ENCODE measurements around the gene RUBCN. TPM values are rescaled to one million over a fixed set of nuclear protein-coding genes. Genes with fewer than 3 reads are reported as not detected.
A peak's percentile ranks its signal among the peaks of the same experiment; 100 is the strongest.
"Not testable (repeated sequence)": the region's sequence is repeated elsewhere in the genome, so short reads cannot be mapped to it uniquely, and the experiment has no call there.

The RUBCN gene
- total RNA-seq, 1 experiment from 2014 or later: 87.0 TPM

GRCh38 chr3:197659144-197659543 lies 77.6 kb downstream of the RUBCN start:
- not testable (repeated sequence) for H2AFZ ChIP-seq (ENCODE audit: low read length); H3K4me3 ChIP-seq (ENCODE audit: low read length); H3K27ac ChIP-seq (ENCODE audit: low read length); H3K9ac ChIP-seq (ENCODE audit: low read length); H3K79me2 ChIP-seq (ENCODE audit: low read length); H3K36me3 ChIP-seq (ENCODE audit: insufficient read depth, low read length); H4K20me1 ChIP-seq (ENCODE audit: insufficient read depth, low read depth, low read length); H3K9me2 ChIP-seq (replicated peaks; ENCODE audit: insufficient read depth, low read length); H3K9me3 ChIP-seq (ENCODE audit: low read length); H3K4me1 ChIP-seq (ENCODE audit: low read length); H3K27me3 ChIP-seq (ENCODE audit: low read length); DNase-seq
- peak overlapping the region; percentile 47 for H3K4me2 ChIP-seq (ENCODE audit: low read depth, low read length, poor library complexity, severe bottlenecking)

GRCh38 chr3:197658706-197659105 lies 78.0 kb downstream of the RUBCN start:
- DNase-seq; H4K20me1 ChIP-seq (ENCODE audit: insufficient read depth, low read depth, low read length); H2AFZ ChIP-seq (ENCODE audit: low read length); H3K4me1 ChIP-seq (ENCODE audit: low read length); H3K4me3 ChIP-seq (ENCODE audit: low read length); H3K27me3 ChIP-seq (ENCODE audit: low read length); H3K4me2 ChIP-seq (ENCODE audit: low read depth, low read length, poor library complexity, severe bottlenecking); H3K9me3 ChIP-seq (ENCODE audit: low read length); H3K79me2 ChIP-seq (ENCODE audit: low read length); H3K9me2 ChIP-seq (replicated peaks; ENCODE audit: insufficient read depth, low read length); H3K9ac ChIP-seq (ENCODE audit: low read length); H3K27ac ChIP-seq (ENCODE audit: low read length); H3K36me3 ChIP-seq (ENCODE audit: insufficient read depth, low read length): not testable (repeated sequence)

GRCh38 chr3:197657541-197658292 lies 79.0 kb downstream of the RUBCN start:
- not testable (repeated sequence) for H3K9me3 ChIP-seq (ENCODE audit: low read length); H3K9ac ChIP-seq (ENCODE audit: low read length); DNase-seq; H3K4me1 ChIP-seq (ENCODE audit: low read length); H3K4me2 ChIP-seq (ENCODE audit: low read depth, low read length, poor library complexity, severe bottlenecking); H2AFZ ChIP-seq (ENCODE audit: low read length); H4K20me1 ChIP-seq (ENCODE audit: insufficient read depth, low read depth, low read length); H3K79me2 ChIP-seq (ENCODE audit: low read length); H3K4me3 ChIP-seq (ENCODE audit: low read length); H3K27me3 ChIP-seq (ENCODE audit: low read length); H3K36me3 ChIP-seq (ENCODE audit: insufficient read depth, low read length); H3K9me2 ChIP-seq (replicated peaks; ENCODE audit: insufficient read depth, low read length); H3K27ac ChIP-seq (ENCODE audit: low read length)

- DNase-seq; H3K4me2 ChIP-seq (ENCODE audit: low read depth, low read length, poor library complexity, severe bottlenecking); H2AFZ ChIP-seq (ENCODE audit: low read length); H3K27ac ChIP-seq (ENCODE audit: low read length); H3K9me3 ChIP-seq (ENCODE audit: low read length); H3K4me3 ChIP-seq (ENCODE audit: low read length); H3K9ac ChIP-seq (ENCODE audit: low read length); H3K27me3 ChIP-seq (ENCODE audit: low read length); H3K9me2 ChIP-seq (replicated peaks; ENCODE audit: insufficient read depth, low read length); H4K20me1 ChIP-seq (ENCODE audit: insufficient read depth, low read depth, low read length); H3K4me1 ChIP-seq (ENCODE audit: low read length); H3K79me2 ChIP-seq (ENCODE audit: low read length); H3K36me3 ChIP-seq (ENCODE audit: insufficient read depth, low read length): not testable (repeated sequence)
Observed at GRCh38 chr3:197656960-197657359, 79.7 kb downstream of the RUBCN start.

GRCh38 chr3:197656129-197656528 lies 80.6 kb downstream of the RUBCN start:
- H3K9me2 ChIP-seq (replicated peaks; ENCODE audit: insufficient read depth, low read length); H4K20me1 ChIP-seq (ENCODE audit: insufficient read depth, low read depth, low read length); H3K9me3 ChIP-seq (ENCODE audit: low read length); H3K4me2 ChIP-seq (ENCODE audit: low read depth, low read length, poor library complexity, severe bottlenecking); H2AFZ ChIP-seq (ENCODE audit: low read length); H3K9ac ChIP-seq (ENCODE audit: low read length); H3K4me3 ChIP-seq (ENCODE audit: low read length); H3K36me3 ChIP-seq (ENCODE audit: insufficient read depth, low read length); DNase-seq; H3K27me3 ChIP-seq (ENCODE audit: low read length); H3K4me1 ChIP-seq (ENCODE audit: low read length); H3K79me2 ChIP-seq (ENCODE audit: low read length); H3K27ac ChIP-seq (ENCODE audit: low read length): not testable (repeated sequence)

GRCh38 chr3:197654998-197655330 lies 81.7 kb downstream of the RUBCN start:
- H4K20me1 ChIP-seq (ENCODE audit: insufficient read depth, low read depth, low read length); H3K9ac ChIP-seq (ENCODE audit: low read length); H3K27ac ChIP-seq (ENCODE audit: low read length); H3K27me3 ChIP-seq (ENCODE audit: low read length); H3K36me3 ChIP-seq (ENCODE audit: insufficient read depth, low read length); H2AFZ ChIP-seq (ENCODE audit: low read length); H3K9me2 ChIP-seq (replicated peaks; ENCODE audit: insufficient read depth, low read length); H3K4me3 ChIP-seq (ENCODE audit: low read length); H3K79me2 ChIP-seq (ENCODE audit: low read length); DNase-seq; H3K9me3 ChIP-seq (ENCODE audit: low read length); H3K4me1 ChIP-seq (ENCODE audit: low read length); H3K4me2 ChIP-seq (ENCODE audit: low read depth, low read length, poor library complexity, severe bottlenecking): not testable (repeated sequence)

- peak overlapping the region; percentile 55 for H3K4me2 ChIP-seq (ENCODE audit: low read depth, low read length, poor library complexity, severe bottlenecking)
- peak overlapping the region; percentile 70 for H3K9ac ChIP-seq (ENCODE audit: low read length)
- peak overlapping the region; percentile 63; the same call in 1 of the 2 replicates for H3K4me3 ChIP-seq (ENCODE audit: low read length)
Observed at GRCh38 chr3:197654090-197654997, 82.4 kb downstream of the RUBCN start.

GRCh38 chr3:197652860-197653259 lies 83.8 kb downstream of the RUBCN start:
- H3K4me2 ChIP-seq (ENCODE audit: low read depth, low read length, poor library complexity, severe bottlenecking); H3K79me2 ChIP-seq (ENCODE audit: low read length); DNase-seq; H3K4me3 ChIP-seq (ENCODE audit: low read length); H3K9me3 ChIP-seq (ENCODE audit: low read length); H3K4me1 ChIP-seq (ENCODE audit: low read length); H2AFZ ChIP-seq (ENCODE audit: low read length); H3K9me2 ChIP-seq (replicated peaks; ENCODE audit: insufficient read depth, low read length); H3K36me3 ChIP-seq (ENCODE audit: insufficient read depth, low read length); H3K9ac ChIP-seq (ENCODE audit: low read length); H3K27me3 ChIP-seq (ENCODE audit: low read length); H3K27ac ChIP-seq (ENCODE audit: low read length); H4K20me1 ChIP-seq (ENCODE audit: insufficient read depth, low read depth, low read length): not testable (repeated sequence)

More at GRCh38 chr3:197654090-197654997, 82.4 kb downstream of the RUBCN start:
- peak; percentile 81 for DNase-seq
- not testable (repeated sequence) for H4K20me1 ChIP-seq (ENCODE audit: insufficient read depth, low read depth, low read length); H3K27me3 ChIP-seq (ENCODE audit: low read length); H3K36me3 ChIP-seq (ENCODE audit: insufficient read depth, low read length); H3K9me2 ChIP-seq (replicated peaks; ENCODE audit: insufficient read depth, low read length); H3K27ac ChIP-seq (ENCODE audit: low read length); H3K9me3 ChIP-seq (ENCODE audit: low read length); H2AFZ ChIP-seq (ENCODE audit: low read length); H3K4me1 ChIP-seq (ENCODE audit: low read length); H3K79me2 ChIP-seq (ENCODE audit: low read length)

Measured in Karpas-422 (cell line).